GM12878 (cell line): Measurements from ENCODE around the gene SCARB1.

Source experiments
- MYB ChIP-seq: fragments of 150-350 bp; IDR thresholded peaks from 2 replicates; pipeline ENCODE4 v1.6.1; 2014; ENCODE audit warnings: mild to moderate bottlenecking, low read depth, low read length, borderline replicate concordance
- RFX5 ChIP-seq: IDR thresholded peaks from 2 replicates; pipeline ENCODE4 v1.6.1; 2011; ENCODE audit warnings: low read depth, low read length, improper control_type of control experiment
- TF ChIP-seq, protein P1 (sequence below): fragments of 450-650 bp; IDR thresholded peaks from 2 replicates; pipeline ENCODE4 v1.6.1; 2016; ENCODE audit warnings: mild to moderate bottlenecking, moderate library complexity, borderline replicate concordance
- TF ChIP-seq, protein P2 (sequence below), 3 experiments: IDR thresholded peaks in 2 of 3; conservative IDR thresholded peaks in 1 of 3; 2 replicates each; pipeline ENCODE4 v1.5.1; 2011; ENCODE audit warnings: low read depth in 3 of 3, low read length in 3 of 3, mild to moderate bottlenecking in 3 of 3, control low read depth in 2 of 3, moderate library complexity in 2 of 3, inconsistent platforms in 1 of 3, mixed read lengths in 1 of 3; ENCODE audit not compliant: control insufficient read depth in 2 of 3, insufficient read depth in 1 of 3; ENCODE audit errors: extremely low read depth in 1 of 3

DNA sequence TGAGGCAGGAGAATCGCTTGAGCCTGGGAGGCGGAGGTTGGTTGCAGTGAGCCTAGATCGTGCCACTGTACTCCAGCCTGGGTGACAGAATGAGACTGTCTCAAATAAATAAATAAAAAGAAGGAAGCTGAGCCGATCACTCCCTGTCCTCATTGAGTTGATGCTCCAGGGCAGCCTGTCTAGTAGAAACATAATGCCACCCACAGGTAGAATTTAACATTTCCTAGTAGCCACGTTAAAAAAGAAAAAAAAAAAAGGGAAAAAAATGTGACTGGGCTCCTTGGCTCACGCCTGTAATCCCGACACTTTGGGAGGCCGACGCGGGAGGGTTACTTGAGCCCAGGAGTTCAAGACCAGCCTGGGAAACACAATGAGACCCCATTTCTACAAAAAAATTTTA, 135.7 kb downstream of the SCARB1 start:
- TF ChIP-seq, protein P1, sequence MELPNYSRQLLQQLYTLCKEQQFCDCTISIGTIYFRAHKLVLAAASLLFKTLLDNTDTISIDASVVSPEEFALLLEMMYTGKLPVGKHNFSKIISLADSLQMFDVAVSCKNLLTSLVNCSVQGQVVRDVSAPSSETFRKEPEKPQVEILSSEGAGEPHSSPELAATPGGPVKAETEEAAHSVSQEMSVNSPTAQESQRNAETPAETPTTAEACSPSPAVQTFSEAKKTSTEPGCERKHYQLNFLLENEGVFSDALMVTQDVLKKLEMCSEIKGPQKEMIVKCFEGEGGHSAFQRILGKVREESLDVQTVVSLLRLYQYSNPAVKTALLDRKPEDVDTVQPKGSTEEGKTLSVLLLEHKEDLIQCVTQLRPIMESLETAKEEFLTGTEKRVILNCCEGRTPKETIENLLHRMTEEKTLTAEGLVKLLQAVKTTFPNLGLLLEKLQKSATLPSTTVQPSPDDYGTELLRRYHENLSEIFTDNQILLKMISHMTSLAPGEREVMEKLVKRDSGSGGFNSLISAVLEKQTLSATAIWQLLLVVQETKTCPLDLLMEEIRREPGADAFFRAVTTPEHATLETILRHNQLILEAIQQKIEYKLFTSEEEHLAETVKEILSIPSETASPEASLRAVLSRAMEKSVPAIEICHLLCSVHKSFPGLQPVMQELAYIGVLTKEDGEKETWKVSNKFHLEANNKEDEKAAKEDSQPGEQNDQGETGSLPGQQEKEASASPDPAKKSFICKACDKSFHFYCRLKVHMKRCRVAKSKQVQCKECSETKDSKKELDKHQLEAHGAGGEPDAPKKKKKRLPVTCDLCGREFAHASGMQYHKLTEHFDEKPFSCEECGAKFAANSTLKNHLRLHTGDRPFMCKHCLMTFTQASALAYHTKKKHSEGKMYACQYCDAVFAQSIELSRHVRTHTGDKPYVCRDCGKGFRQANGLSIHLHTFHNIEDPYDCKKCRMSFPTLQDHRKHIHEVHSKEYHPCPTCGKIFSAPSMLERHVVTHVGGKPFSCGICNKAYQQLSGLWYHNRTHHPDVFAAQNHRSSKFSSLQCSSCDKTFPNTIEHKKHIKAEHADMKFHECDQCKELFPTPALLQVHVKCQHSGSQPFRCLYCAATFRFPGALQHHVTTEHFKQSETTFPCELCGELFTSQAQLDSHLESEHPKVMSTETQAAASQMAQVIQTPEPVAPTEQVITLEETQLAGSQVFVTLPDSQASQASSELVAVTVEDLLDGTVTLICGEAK, result no peak
- no peak for TF ChIP-seq RFX5
- TF ChIP-seq, protein P2, sequence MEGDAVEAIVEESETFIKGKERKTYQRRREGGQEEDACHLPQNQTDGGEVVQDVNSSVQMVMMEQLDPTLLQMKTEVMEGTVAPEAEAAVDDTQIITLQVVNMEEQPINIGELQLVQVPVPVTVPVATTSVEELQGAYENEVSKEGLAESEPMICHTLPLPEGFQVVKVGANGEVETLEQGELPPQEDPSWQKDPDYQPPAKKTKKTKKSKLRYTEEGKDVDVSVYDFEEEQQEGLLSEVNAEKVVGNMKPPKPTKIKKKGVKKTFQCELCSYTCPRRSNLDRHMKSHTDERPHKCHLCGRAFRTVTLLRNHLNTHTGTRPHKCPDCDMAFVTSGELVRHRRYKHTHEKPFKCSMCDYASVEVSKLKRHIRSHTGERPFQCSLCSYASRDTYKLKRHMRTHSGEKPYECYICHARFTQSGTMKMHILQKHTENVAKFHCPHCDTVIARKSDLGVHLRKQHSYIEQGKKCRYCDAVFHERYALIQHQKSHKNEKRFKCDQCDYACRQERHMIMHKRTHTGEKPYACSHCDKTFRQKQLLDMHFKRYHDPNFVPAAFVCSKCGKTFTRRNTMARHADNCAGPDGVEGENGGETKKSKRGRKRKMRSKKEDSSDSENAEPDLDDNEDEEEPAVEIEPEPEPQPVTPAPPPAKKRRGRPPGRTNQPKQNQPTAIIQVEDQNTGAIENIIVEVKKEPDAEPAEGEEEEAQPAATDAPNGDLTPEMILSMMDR (IDR thresholded peaks at IDR 0.05 in 2 of 3, conservative IDR thresholded peaks at IDR 0.05 in 1 of 3; ENCODE audit: control insufficient read depth in 2 of 3, extremely low read depth in 1 of 3, insufficient read depth in 1 of 3, low read depth in 3 of 3, low read length in 3 of 3), result no peak
- TF ChIP-seq MYB, result no peak
